CD4-positive, alpha-beta T cell (primary cell): ENCODE results near the gene R3HCC1L. TPM values are rescaled to one million over a fixed set of nuclear protein-coding genes. Genes with fewer than 3 reads are reported as not detected.

Source experiments
- ATAC-seq: fragments of 200-7000 bp; cut with Tn5 transposase; one replicate; pipeline ENCODE4 v1.10.0; 2022; ENCODE audit warnings: mild to moderate bottlenecking; ENCODE audit not compliant: poor library complexity
- CTCF ChIA-PET: fragments of 350-600 bp; sonication (Branson Sonifier 250); formaldehyde crosslinking; loops from one replicate; lab custom pipeline; 2021; ENCODE audit warnings: antibody characterized with exemption, inconsistent platforms; lab: Charles Lee
- POLR2A ChIA-PET: fragments of 350-600 bp; sonication (Branson Sonifier 250); formaldehyde crosslinking; loops from one replicate; lab custom pipeline; 2021; ENCODE audit warnings: antibody characterized with exemption, inconsistent platforms; lab: Charles Lee
- DNase-seq, 14 experiments: peaks; one replicate each; pipeline ENCODE4 v3.0.0-alpha.2; 2013 to 2020; ENCODE audit warnings: mixed read lengths in 2 of 14
- H3K27ac ChIP-seq, 2 donors: one replicate each; pipeline versions ENCODE4 v1.5.1 to v1.7.0; 2013; ENCODE audit warnings: low read length in 2 of 2, low read depth in 1 of 2, mild to moderate bottlenecking in 1 of 2
- H3K27me3 ChIP-seq, 2 experiments: 1 replicate in 1 of 2; 2 replicates in 1 of 2; pipeline versions ENCODE4 v1.6.1 to v1.7.0; 2013; ENCODE audit warnings: low read length in 2 of 2, control low read depth in 1 of 2, mild to moderate bottlenecking in 1 of 2, moderate library complexity in 1 of 2; ENCODE audit not compliant: insufficient read depth in 2 of 2, control insufficient read depth in 1 of 2
- H3K36me3 ChIP-seq: one replicate; pipeline ENCODE4 v1.6.1; 2013; ENCODE audit warnings: low read length, control low read depth; ENCODE audit not compliant: insufficient read depth
- H3K4me1 ChIP-seq: one replicate; pipeline ENCODE4 v1.6.1; 2013; ENCODE audit warnings: low read length, control low read depth; ENCODE audit not compliant: insufficient read depth
- H3K4me3 ChIP-seq: one replicate; pipeline ENCODE4 v1.5.1; 2013; ENCODE audit warnings: mild to moderate bottlenecking, low read length, moderate library complexity
- H3K9me3 ChIP-seq, 2 experiments: 1 replicate in 1 of 2; 2 replicates in 1 of 2; pipeline versions ENCODE4 v1.6.1 to v1.7.0; 2013; ENCODE audit warnings: low read length in 2 of 2, mild to moderate bottlenecking in 2 of 2, control low read depth in 1 of 2, moderate library complexity in 1 of 2; ENCODE audit not compliant: control insufficient read depth in 1 of 2, insufficient read depth in 1 of 2
- H3K27ac Mint-ChIP-seq: one replicate; pipeline ENCODE4 v1.8.0; 2020; ENCODE audit warnings: mixed read lengths
- H3K27me3 Mint-ChIP-seq: one replicate; pipeline ENCODE4 v1.8.0; 2021; ENCODE audit warnings: mixed read lengths
- H3K36me3 Mint-ChIP-seq: one replicate; pipeline ENCODE4 v1.8.0; 2021; ENCODE audit warnings: low read depth, mixed read lengths
- H3K4me1 Mint-ChIP-seq: one replicate; pipeline ENCODE4 v1.8.0; 2021; ENCODE audit warnings: low read depth, mixed read lengths
- H3K4me3 Mint-ChIP-seq: one replicate; pipeline ENCODE4 v1.8.0; 2020; ENCODE audit warnings: mild to moderate bottlenecking, mixed read lengths
- H3K9me3 Mint-ChIP-seq: one replicate; pipeline ENCODE4 v1.8.0; 2020; ENCODE audit warnings: mixed read lengths
- intact Hi-C, 2 experiments: fragments of 100-400 bp; cut with DNase I in 1 of 2; cut with micrococcal nuclease in 1 of 2; formaldehyde crosslinking; loops; one replicate each; pipeline versions ENCODE4 v1.15.1 to v1.9.0; 2023 to 2025; cut with DNase I, micrococcal nuclease
- total RNA-seq, 174 experiments: library from RNA in 2 of 174; stranded (reverse) in 2 of 174; gene quantifications; one replicate each; pipeline ENCODE4 v1.2.3 and lab custom pipeline; 2021 to 2026
- TF ChIP-seq, protein P1 (sequence below): fragments of 200-600 bp; IDR thresholded peaks from one replicate; pipeline ENCODE4 v1.8.0; 2022; ENCODE audit warnings: antibody characterized with exemption, mild to moderate bottlenecking

Gene R3HCC1L
- total RNA-seq, 2 experiments from 2014 or later, result 12.7 to 13.7 TPM

GRCh38 chr10:98196985-98197384, 62.5 kb downstream of the R3HCC1L start:
- ChIA-PET POLR2A (no interaction called here), CTCF (no interaction called here)
- Histone ChIP-seq H3K27me3 (no peaks in the 10 kb centered on the region), H3K4me3 (no peak overlapping the region), H3K9me3 (no peaks in the 10 kb centered on the region), H3K36me3 (peaks cover 2% of the 10 kb centered on the region), H3K4me1 (no peaks in the 10 kb centered on the region), H3K27ac (no peak overlapping the region)
- Mint-ChIP-seq H3K27me3 (no peaks in the 10 kb centered on the region), H3K9me3 (no peaks in the 10 kb centered on the region), H3K4me1 (peaks cover 33% of the 10 kb centered on the region), H3K4me3 (no peak overlapping the region), H3K27ac (no peak overlapping the region), H3K36me3 (peaks cover 38% of the 10 kb centered on the region)
- DNase-seq, result no peak
- ATAC-seq, result no peak
- TF ChIP-seq, protein P1, sequence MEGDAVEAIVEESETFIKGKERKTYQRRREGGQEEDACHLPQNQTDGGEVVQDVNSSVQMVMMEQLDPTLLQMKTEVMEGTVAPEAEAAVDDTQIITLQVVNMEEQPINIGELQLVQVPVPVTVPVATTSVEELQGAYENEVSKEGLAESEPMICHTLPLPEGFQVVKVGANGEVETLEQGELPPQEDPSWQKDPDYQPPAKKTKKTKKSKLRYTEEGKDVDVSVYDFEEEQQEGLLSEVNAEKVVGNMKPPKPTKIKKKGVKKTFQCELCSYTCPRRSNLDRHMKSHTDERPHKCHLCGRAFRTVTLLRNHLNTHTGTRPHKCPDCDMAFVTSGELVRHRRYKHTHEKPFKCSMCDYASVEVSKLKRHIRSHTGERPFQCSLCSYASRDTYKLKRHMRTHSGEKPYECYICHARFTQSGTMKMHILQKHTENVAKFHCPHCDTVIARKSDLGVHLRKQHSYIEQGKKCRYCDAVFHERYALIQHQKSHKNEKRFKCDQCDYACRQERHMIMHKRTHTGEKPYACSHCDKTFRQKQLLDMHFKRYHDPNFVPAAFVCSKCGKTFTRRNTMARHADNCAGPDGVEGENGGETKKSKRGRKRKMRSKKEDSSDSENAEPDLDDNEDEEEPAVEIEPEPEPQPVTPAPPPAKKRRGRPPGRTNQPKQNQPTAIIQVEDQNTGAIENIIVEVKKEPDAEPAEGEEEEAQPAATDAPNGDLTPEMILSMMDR, result no peak
- intact Hi-C loops, result no loop called here

DNA sequence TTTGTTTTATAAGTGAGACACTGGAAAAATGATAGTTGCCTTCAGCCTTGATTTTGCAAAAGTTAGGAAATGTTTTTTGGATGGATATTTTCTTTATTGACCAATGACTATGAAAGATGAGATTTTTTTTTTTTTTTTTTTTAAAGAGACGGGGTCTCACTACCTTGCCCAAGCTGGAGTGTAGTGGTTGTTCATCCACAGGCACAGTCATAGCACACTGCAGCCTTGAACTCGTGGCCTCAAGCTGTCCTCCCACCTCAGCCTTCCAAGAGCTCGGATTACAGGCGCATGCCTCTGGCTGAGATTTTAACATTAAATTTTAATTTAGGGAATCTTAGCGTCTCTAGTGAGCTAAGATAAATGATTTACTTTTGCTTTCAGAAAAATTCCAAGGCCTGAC, 67.3 kb downstream of the R3HCC1L start:
- CTCF ChIA-PET, result no interaction called here
- H3K9me3 ChIP-seq, result no peaks in the 10 kb centered on the region
- no peaks in the 10 kb centered on the region for H3K9me3 Mint-ChIP-seq
- TF ChIP-seq, protein P1, result no peak
- no peak overlapping the region for H3K27ac ChIP-seq
- peaks cover 13% of the 10 kb centered on the region for H3K36me3 Mint-ChIP-seq
- H3K4me3 Mint-ChIP-seq, result no peak overlapping the region
- POLR2A ChIA-PET, result no interaction called here
- no peaks in the 10 kb centered on the region for H3K27me3 Mint-ChIP-seq
- no peaks in the 10 kb centered on the region for H3K27me3 ChIP-seq
- no peak overlapping the region for H3K4me3 ChIP-seq
- no peak overlapping the region for H3K27ac Mint-ChIP-seq
- intact Hi-C loops, result no loop called here
- peaks cover 6% of the 10 kb centered on the region for H3K36me3 ChIP-seq
- DNase-seq, result no peak
- H3K4me1 Mint-ChIP-seq, result peaks cover 34% of the 10 kb centered on the region
- no peak for ATAC-seq
- no peaks in the 10 kb centered on the region for H3K4me1 ChIP-seq

DNA sequence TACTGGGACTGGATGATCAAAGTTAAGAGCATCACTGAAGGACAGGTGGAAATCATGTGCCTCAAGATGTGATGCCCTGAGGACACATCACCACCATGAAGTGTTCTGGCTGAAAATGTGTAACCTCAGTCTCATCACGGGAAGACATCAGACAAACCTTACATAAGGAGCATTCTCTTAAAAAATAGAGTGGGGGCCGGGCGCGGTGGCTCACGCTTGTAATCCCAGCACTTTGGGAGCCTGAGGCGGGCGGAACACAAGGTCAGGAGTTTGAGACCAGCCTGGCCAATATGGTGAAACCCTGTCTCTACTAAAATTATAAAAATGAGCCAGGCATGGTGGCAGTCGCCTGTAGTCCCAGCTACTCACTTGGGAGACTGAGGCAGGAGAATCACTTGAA, 67.9 kb downstream of the R3HCC1L start:
- H3K36me3 ChIP-seq, result peaks cover 6% of the 10 kb centered on the region
- H3K4me3 ChIP-seq, result no peak overlapping the region
- no peaks in the 10 kb centered on the region for H3K9me3 ChIP-seq
- no peak for ATAC-seq
- TF ChIP-seq, protein P1, result no peak
- no peak for DNase-seq
- no peak overlapping the region for H3K27ac ChIP-seq
- POLR2A ChIA-PET, result no interaction called here
- Mint-ChIP-seq H3K4me3 (no peak overlapping the region), H3K9me3 (no peaks in the 10 kb centered on the region), H3K36me3 (peaks cover 16% of the 10 kb centered on the region), H3K4me1 (peaks cover 34% of the 10 kb centered on the region), H3K27me3 (no peaks in the 10 kb centered on the region), H3K27ac (no peak overlapping the region)
- no peaks in the 10 kb centered on the region for H3K27me3 ChIP-seq
- intact Hi-C loops, result no loop called here
- H3K4me1 ChIP-seq, result no peaks in the 10 kb centered on the region
- CTCF ChIA-PET, result no interaction called here
